HG02943 (cell line): ENCODE data around the gene LRRC19.

Experiments used
- ATAC-seq: cut with Tn5 transposase; IDR thresholded peaks from one replicate; pipeline ENCODE4 v1.9.1; 2021; ENCODE audit warnings: mild to moderate bottlenecking, low read depth, moderate library complexity; ENCODE audit not compliant: unreplicated experiment

Gene LRRC19

GRCh38 chr9:26955921-26956859 lies 49.3 kb downstream of the LRRC19 start, which contains the start of gene IFT74:
Gene IFT74, plus strand, starts transcription at chr9:26956412. Its CDS starts 5,556 bp downstream, at chr9:26961968.
- peak; percentile 100 for ATAC-seq

GRCh38 chr9:26955222-26955903 lies 50.1 kb downstream of the LRRC19 start:
- no peak for ATAC-seq

- no peak for ATAC-seq
Observed at GRCh38 chr9:26954050-26954508, 51.4 kb downstream of the LRRC19 start.

- no peak for ATAC-seq
Observed at GRCh38 chr9:26951794-26952193, 53.7 kb downstream of the LRRC19 start.

GRCh38 chr9:26950521-26950920 lies 55.0 kb downstream of the LRRC19 start:
- ATAC-seq, result no peak

GRCh38 chr9:26949637-26950069 lies 55.8 kb downstream of the LRRC19 start:
- ATAC-seq, result no peak

GRCh38 chr9:26947736-26948135 lies 57.7 kb downstream of the LRRC19 start:
- ATAC-seq, result no peak

GRCh38 chr9:26946753-26947727 lies 58.4 kb downstream of the LRRC19 start, which contains the start of gene PLAA:
Gene PLAA, minus strand, starts transcription at chr9:26947242. Its CDS starts 197 bp downstream, at chr9:26947045.
- peak; percentile 99 for ATAC-seq

GRCh38 chr9:26945591-26945990 lies 59.9 kb downstream of the LRRC19 start:
- ATAC-seq, result no peak
